ENCODE results near the gene RIPK1.
"Not testable (repeated sequence)": the region's sequence is repeated elsewhere in the genome, so short reads cannot be mapped to it uniquely, and the experiment has no call there.

The RIPK1 gene

GRCh38 chr6:3136292-3137011, 68.2 kb downstream of the RIPK1 start:
- no peak for DNase-seq (ENCODE audit: low spot score)

GRCh38 chr6:3137057-3137777, 68.9 kb downstream of the RIPK1 start:
- no peak for DNase-seq (ENCODE audit: low spot score)

- not testable (repeated sequence) for DNase-seq (ENCODE audit: low spot score)
Observed at GRCh38 chr6:3137873-3138272, 69.6 kb downstream of the RIPK1 start.

- no peak for DNase-seq (ENCODE audit: low spot score)
Observed at GRCh38 chr6:3138341-3138740, 70.0 kb downstream of the RIPK1 start.

GRCh38 chr6:3139090-3139903, 71.0 kb downstream of the RIPK1 start:
- no peak for DNase-seq (ENCODE audit: low spot score)

- no peak for DNase-seq (ENCODE audit: low spot score)
Observed at GRCh38 chr6:3140201-3140600, 71.9 kb downstream of the RIPK1 start.

- DNase-seq (ENCODE audit: low spot score), result no peak
Observed at GRCh38 chr6:3142536-3142935, 74.2 kb downstream of the RIPK1 start.

- no peak for DNase-seq (ENCODE audit: low spot score)
Observed at GRCh38 chr6:3143158-3143557, 74.9 kb downstream of the RIPK1 start.

- DNase-seq (ENCODE audit: low spot score), result no peak
Observed at GRCh38 chr6:3144571-3144970, 76.3 kb downstream of the RIPK1 start.

- no peak for DNase-seq (ENCODE audit: low spot score)
Observed at GRCh38 chr6:3147914-3148757, 79.8 kb downstream of the RIPK1 start.

GRCh38 chr6:3151691-3152090, 83.4 kb downstream of the RIPK1 start:
- no peak for DNase-seq (ENCODE audit: low spot score)

GRCh38 chr6:3152689-3153088, 84.4 kb downstream of the RIPK1 start:
- no peak for DNase-seq (ENCODE audit: low spot score)

GRCh38 chr6:3155416-3155815, 87.1 kb downstream of the RIPK1 start:
- not testable (repeated sequence) for DNase-seq (ENCODE audit: low spot score)

GRCh38 chr6:3156184-3157130, 88.2 kb downstream of the RIPK1 start:
- not testable (repeated sequence) for DNase-seq (ENCODE audit: low spot score)

GRCh38 chr6:3157131-3157933, 89.0 kb downstream of the RIPK1 start, which contains the start of gene TUBB2A:
Gene TUBB2A (minus strand): TSS chr6:3157544. CDS start chr6:3157463, 81 bp downstream.
- DNase-seq (ENCODE audit: low spot score), result peak; percentile 88

GRCh38 chr6:3159805-3160781, 91.8 kb downstream of the RIPK1 start:
- peak; percentile 85 for DNase-seq (ENCODE audit: low spot score)

- DNase-seq (ENCODE audit: low spot score), result no peak
Observed at GRCh38 chr6:3162067-3162497, 93.8 kb downstream of the RIPK1 start.

- peak; percentile 65 for DNase-seq (ENCODE audit: low spot score)
Observed at GRCh38 chr6:3162565-3163247, 94.4 kb downstream of the RIPK1 start.

All from CD4-positive, alpha-beta T cell treated with Interleukin-15 for 4 hours (primary cell).